Activated CD8-positive, alpha-beta memory T cell treated with anti-CD3 and anti-CD28 coated beads, Interleukin-2, amount 50 U/mL, for 1 hour (primary cell): ENCODE results near the gene TST.

Source experiments
- DNase-seq: peaks from one replicate; pipeline ENCODE4 v3.0.0-alpha.2; 2020; ENCODE audit errors: extremely low read depth

The TST gene

GRCh38 chr22:37053310-37054055 is 34.2 kb upstream of the TST start:
- DNase-seq = no peak

GRCh38 chr22:37052386-37053309 is 33.4 kb upstream of the TST start:
- DNase-seq = no peak

DNA sequence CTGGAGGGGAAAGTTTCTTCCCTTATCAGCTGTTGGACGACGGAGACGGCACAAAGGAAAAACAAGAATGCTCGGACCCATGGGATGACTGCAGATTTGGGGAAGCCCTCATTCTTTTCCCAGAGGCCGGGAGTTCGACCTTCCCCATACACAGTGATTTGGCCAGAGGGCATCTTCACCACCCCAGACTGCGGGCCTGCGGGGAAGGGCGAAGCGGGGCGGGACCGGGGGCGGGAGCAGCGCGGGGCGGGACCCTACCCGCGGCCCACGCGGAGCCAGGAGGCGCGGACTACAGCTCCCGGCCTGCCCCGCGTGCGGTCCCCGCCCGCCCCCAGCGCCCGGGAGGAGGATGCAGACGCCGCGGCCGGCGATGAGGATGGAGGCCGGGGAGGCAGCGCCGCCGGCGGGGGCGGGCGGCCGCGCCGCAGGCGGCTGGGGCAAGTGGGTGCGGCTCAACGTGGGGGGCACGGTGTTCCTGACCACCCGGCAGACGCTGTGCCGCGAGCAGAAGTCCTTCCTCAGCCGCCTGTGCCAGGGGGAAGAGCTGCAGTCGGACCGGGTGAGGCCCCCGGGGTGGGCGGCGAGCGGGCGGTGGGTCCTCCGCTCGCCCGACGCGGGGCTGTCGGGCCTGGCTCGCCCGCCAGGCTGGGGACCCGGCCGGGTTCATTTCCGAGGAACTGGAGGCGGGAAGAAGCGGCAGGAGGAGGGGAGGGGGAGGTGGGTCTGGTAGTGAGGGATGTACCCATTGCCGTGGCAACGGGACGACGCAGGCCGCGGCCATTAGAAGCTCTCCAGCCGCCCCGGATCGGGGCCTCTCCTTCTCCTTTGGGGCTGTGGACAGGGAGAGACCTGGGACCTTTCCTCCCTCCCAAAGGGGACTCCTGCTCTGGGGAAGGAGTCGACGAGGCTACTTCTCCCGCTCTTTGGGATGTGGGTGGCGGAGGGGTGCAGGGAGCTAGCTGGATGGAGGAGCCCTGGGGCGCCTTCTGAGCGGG is 32.4 kb upstream of the TST start, which contains the start of gene KCTD17:
KCTD17 (plus strand) TSS at position 352 of the 995 bp plus-strand sequence; CDS start at position 371, 19 bp downstream.
- no peak for DNase-seq

DNA sequence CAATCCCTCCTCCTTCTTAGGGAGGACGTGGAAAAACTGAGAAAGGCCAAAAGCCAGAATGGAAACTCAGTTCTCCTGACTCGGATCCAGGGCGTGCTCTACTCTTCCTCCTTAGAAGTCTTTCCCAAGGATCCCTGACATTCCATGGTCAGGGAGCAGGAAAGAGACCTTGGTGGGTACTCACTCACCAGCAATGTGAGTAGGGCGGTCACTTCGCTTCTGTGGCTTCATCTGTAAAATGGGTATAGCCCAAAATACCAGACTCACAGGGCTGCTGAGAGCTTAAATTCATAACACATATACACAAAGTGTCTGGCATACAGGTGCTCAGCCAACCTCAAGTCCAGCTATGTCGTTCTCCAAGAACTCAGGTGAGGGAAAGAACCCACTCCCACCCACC is 31.7 kb upstream of the TST start:
- DNase-seq = no peak

DNA sequence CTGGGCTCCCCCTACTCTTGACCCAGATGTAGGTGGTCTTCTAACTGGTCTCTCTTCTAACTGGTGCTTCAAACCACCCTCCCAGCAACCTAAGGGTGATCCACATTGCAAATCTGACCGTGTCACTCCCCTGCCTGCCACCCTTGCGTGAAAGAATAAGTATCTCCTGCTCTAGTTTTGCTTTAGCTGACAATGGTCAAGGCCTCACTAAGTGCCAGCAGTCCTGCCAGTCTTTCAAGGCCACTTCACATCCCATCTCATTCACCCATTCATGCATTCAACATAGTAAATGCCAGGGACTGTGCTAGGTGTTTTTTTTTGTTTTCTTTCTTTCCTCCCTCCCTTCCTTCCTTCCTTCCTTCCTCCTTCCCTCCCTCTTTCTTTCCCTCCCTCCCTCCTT is 30.0 kb upstream of the TST start:
- no peak for DNase-seq

GRCh38 chr22:37048133-37048532 is 28.9 kb upstream of the TST start:
- DNase-seq = no peak

- DNase-seq = no peak
These were observed 27.8 kb upstream of the TST start for GRCh38 chr22:37047006-37047405.

DNA sequence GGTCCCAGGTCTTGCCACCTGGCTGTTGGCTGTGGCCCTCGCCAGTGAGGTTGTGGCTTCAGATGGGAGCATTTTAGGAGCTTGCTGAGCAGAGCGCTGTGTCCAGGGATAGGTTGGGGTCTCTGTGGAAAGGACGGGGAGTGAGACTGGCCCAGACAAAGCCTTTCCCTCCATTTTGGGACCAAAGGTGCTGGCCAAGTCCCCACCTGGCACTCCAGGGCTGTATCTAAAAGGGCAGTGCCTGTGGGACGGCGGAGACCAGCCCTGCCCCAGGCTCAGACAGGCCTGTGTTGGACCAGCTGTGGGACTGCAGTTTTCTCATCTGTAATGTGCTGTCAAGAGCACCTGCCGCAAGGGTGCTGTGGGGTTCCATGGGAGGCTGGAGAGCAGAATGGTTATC is 27.3 kb upstream of the TST start:
- DNase-seq = no peak

DNA sequence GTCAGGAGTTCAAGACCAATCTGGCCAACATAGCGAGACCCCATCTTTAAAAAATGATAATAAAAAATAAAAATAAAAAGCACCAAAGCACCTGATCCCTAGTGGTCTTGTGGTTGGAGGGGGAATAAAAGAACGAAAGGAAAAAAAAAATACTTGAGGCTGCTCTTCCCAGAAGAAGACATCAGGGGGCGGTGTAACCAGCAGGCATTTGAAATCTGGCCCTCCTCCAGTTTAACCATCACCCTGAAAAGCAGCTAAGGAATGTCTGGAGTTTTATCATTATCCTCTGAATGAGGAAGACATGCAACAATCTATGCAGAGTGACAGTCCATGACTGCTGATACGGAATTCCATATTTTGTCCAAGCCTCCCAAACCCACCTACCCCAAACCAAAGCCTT is 26.7 kb upstream of the TST start:
- DNase-seq = no peak

DNA sequence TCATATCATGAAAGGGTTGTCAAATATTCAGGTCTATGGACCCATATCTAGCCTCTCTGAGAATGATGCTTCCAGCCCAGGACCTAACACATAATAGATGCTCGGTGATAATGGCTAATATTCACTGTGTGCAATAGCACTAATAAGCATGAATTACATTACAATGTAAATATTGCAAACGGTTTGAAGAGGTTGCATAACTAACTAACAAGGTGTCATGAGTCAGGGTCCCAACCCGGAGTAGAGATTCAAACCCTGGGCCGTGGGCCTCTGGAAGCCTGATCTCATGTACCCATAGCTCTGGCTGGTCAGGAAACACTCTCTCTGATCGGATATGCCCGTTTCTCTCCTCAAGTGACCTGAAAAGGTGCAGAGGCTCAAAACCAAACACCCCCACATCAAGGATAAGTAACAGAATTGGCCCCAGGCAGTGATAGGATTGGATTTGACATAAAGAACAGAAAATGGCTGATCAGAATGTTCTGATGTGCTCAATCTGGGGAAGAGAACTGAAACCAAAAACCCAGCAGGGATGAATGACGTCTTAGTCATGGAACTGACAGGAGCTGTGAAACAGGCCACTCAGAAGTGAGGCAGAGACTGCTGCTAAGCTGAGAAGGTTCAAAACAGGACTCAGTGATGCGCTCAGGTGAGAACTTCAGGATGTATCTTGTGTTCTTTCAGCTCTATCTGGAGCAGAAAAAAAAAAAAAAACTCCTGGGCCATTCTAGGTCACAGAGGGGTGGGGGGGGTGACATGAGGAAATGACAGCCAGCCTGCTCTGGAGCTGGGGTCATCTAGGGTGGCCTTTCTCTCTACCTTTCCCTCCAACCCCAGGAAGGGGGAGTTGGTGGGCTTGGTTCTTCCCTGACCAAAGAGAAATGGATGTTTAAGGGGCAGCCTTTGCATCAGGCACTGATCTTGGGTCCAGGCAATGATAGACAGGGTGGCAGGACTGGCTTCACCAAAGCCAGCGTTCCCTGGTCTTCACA is 25.7 kb upstream of the TST start:
- DNase-seq = no peak

GRCh38 chr22:37043828-37044538 is 24.7 kb upstream of the TST start:
- no peak for DNase-seq

- no peak for DNase-seq
These were observed 24.1 kb upstream of the TST start for GRCh38 chr22:37043209-37043827.

DNA sequence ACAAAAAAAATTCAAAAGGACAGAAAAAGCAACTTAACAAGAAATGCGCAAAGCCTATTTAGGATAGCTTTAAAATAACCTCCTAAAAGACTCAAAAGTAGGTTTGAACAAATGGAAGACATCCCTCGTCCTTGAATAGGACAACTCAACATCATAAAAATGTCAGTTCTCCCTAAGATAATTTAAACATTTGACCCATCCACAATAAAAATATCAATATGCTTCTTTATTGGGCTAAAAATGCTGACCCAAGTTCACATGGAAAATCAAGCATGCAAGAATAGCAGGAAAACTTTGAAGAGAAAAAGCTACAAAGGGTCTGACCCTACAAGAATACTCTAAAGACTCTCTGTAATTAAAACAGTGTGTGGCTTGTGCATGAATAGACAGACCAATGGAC is 20.2 kb upstream of the TST start:
- no peak for DNase-seq

GRCh38 chr22:37037669-37038068 is 18.4 kb upstream of the TST start:
- DNase-seq = no peak

- DNase-seq = no peak
These were observed 17.6 kb upstream of the TST start for GRCh38 chr22:37036655-37037377.

DNA sequence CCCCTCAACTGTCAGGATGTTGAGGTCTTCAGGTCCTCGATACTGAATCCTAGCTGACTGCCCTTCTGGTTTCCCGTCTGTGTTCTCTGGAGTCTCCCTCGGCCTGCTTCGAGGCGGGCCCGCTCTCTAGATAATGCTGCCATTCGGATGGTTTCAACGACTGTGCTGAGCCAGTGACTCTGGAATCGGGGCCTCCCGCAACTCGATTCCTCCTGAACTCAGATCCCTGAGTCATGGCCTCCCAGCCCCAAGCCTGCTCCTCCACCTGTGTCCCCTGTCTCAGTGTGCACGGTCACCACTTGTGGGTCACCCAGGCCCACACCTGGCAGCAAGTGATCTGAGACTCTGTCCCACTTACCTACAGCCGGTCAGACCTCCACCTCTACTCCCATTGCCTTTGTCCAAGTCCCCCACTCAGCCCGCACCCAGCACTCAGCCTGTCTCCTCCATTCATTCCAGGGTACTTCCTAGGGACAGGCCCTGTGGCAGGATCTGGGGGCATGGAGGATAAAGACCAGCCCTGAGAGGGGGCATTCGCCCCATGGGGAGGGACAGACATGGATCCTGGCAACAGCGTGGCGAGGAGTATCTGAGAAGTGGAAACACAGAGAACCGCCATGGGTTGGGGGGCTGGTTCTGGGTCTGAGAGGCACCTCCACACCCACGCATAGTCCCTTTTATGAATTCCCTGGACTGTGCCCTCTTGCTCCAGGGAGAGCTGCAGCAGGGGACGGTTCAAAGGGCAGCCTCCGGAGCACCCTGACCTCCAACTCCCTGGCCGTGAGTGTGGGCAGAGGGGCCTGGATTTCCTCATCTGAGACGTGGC is 14.6 kb upstream of the TST start:
- no peak for DNase-seq

GRCh38 chr22:37032535-37033460 is 13.6 kb upstream of the TST start:
- DNase-seq = no peak
